SW 1271 (cell line): ENCODE data around the gene FLRT2.

Experiments used
- DNase-seq, 2 experiments: peaks; one replicate each; lab custom pipeline; 2025; lab: John Stamatoyannopoulos, UW

FLRT2 gene

GRCh38 chr14:85529803-85530574 lies at the start of gene FLRT2:
Gene FLRT2, plus strand, starts transcription at chr14:85530144. Its CDS starts 91,371 bp downstream, at chr14:85621515.
- DNase-seq: no peak

- no peak for DNase-seq
Observed at GRCh38 chr14:85481471-85481870, 48.5 kb upstream of the FLRT2 start.

- no peak for DNase-seq
Observed at GRCh38 chr14:85482552-85482951, 47.4 kb upstream of the FLRT2 start.

- DNase-seq: no peak
Observed at GRCh38 chr14:85483037-85483436, 46.9 kb upstream of the FLRT2 start.

GRCh38 chr14:85483652-85484051 lies 46.3 kb upstream of the FLRT2 start:
- no peak for DNase-seq

GRCh38 chr14:85487215-85487614 lies 42.7 kb upstream of the FLRT2 start:
- no peak for DNase-seq

GRCh38 chr14:85501751-85502150 lies 28.2 kb upstream of the FLRT2 start:
- no peak for DNase-seq

- DNase-seq: no peak
Observed at GRCh38 chr14:85508863-85509262, 21.1 kb upstream of the FLRT2 start.

- DNase-seq: no peak
Observed at GRCh38 chr14:85512451-85512850, 17.5 kb upstream of the FLRT2 start.

GRCh38 chr14:85514487-85514886 lies 15.5 kb upstream of the FLRT2 start:
- DNase-seq: no peak

GRCh38 chr14:85516239-85517113 lies 13.5 kb upstream of the FLRT2 start:
- DNase-seq: peak; percentile 63 to 85

GRCh38 chr14:85517114-85517688 lies 12.7 kb upstream of the FLRT2 start:
- no peak for DNase-seq

GRCh38 chr14:85519661-85520305 lies 10.2 kb upstream of the FLRT2 start:
- DNase-seq: no peak

GRCh38 chr14:85520581-85520980 lies 9.4 kb upstream of the FLRT2 start:
- DNase-seq: no peak

GRCh38 chr14:85523624-85524023 lies 6.3 kb upstream of the FLRT2 start:
- DNase-seq: no peak

- DNase-seq: no peak
Observed at GRCh38 chr14:85527006-85527405, 2.9 kb upstream of the FLRT2 start.

- DNase-seq: no peak
Observed at GRCh38 chr14:85527445-85528035, 2.4 kb upstream of the FLRT2 start.

GRCh38 chr14:85528080-85528896 lies 1.7 kb upstream of the FLRT2 start:
- DNase-seq: peak; percentile 11 to 71

- no peak for DNase-seq
Observed at GRCh38 chr14:85528897-85529631, 880 bp upstream of the FLRT2 start.

GRCh38 chr14:85530626-85531025 lies 682 bp downstream of the FLRT2 start:
- no peak for DNase-seq
